H1 (cell line): Measurements from ENCODE around the gene FAM76B. TPM values are rescaled to one million over a fixed set of nuclear protein-coding genes. Genes with fewer than 3 reads are reported as not detected.

ENCODE experiments used
- CTCF ChIA-PET: fragments of 300-600 bp; sonication (Branson Sonifier 250); formaldehyde crosslinking; loops from one replicate; lab custom pipeline; 2021; ENCODE audit not compliant: partially characterized antibody; lab: Charles Lee
- POLR2A ChIA-PET: fragments of 300-600 bp; sonication (Branson Sonifier 250); formaldehyde crosslinking; loops from one replicate; lab custom pipeline; 2021; ENCODE audit warnings: inconsistent platforms; ENCODE audit not compliant: partially characterized antibody; lab: Charles Lee
- DNase-seq, 2 experiments: peaks; one replicate each; pipeline versions ENCODE4 v3.0.0 to v3.0.0-alpha.2; 2010 to 2022; ENCODE audit warnings: low spot score in 2 of 2, low read depth in 1 of 2, mixed read lengths in 1 of 2
- FAIRE-seq: peaks from 2 replicates; lab custom pipeline; 2011; peaks lifted over from hg19 to GRCh38; lab: Jason Lieb, UNC
- H2AFZ ChIP-seq: 2 replicates; pipeline ENCODE4 v1.8.1; 2012; ENCODE audit warnings: low read length, inconsistent platforms
- H2AK5ac ChIP-seq: 2 replicates; pipeline ENCODE4 v1.6.1; 2013; ENCODE audit warnings: low read depth, low read length
- H2BK120ac ChIP-seq: replicated peaks from 2 replicates; pipeline ENCODE3; 2013; ENCODE audit warnings: low read depth, low read length, inconsistent platforms
- H2BK12ac ChIP-seq: 2 replicates; pipeline ENCODE4 v1.6.1; 2013; ENCODE audit warnings: low read depth, low read length
- H2BK15ac ChIP-seq: 2 replicates; pipeline ENCODE4 v1.6.1; 2013; ENCODE audit warnings: low read length
- H2BK20ac ChIP-seq: 2 replicates; pipeline ENCODE4 v1.6.1; 2013; ENCODE audit warnings: low read length
- H2BK5ac ChIP-seq: 2 replicates; pipeline ENCODE4 v1.6.1; 2013; ENCODE audit warnings: low read depth, low read length
- H3K14ac ChIP-seq: 2 replicates; pipeline ENCODE4 v1.6.1; 2013; ENCODE audit warnings: inconsistent platforms; ENCODE audit not compliant: insufficient read length
- H3K18ac ChIP-seq: 2 replicates; pipeline ENCODE4 v1.6.1; 2013; ENCODE audit warnings: low read length; ENCODE audit errors: extremely low read depth
- H3K23ac ChIP-seq: 2 replicates; pipeline ENCODE4 v1.6.1; 2013; ENCODE audit warnings: inconsistent platforms; ENCODE audit not compliant: insufficient read length
- H3K23me2 ChIP-seq: 2 replicates; pipeline ENCODE4 v1.6.1; 2013; ENCODE audit warnings: low read depth, low read length
- H3K27ac ChIP-seq: 2 replicates; pipeline ENCODE4 v1.6.1; 2011; ENCODE audit warnings: low read depth, low read length, inconsistent platforms
- H3K27me3 ChIP-seq, 4 experiments: replicated peaks in 1 of 4; 1 replicate in 1 of 4; 2 replicates in 3 of 4; pipeline versions ENCODE4 v1.6.1 to v1.8.1; 2011 to 2013; ENCODE audit warnings: low read length in 3 of 4, mild to moderate bottlenecking in 3 of 4, inconsistent platforms in 2 of 4, mixed read lengths in 2 of 4, moderate library complexity in 1 of 4; ENCODE audit not compliant: control insufficient read depth in 3 of 4, insufficient read depth in 3 of 4; ENCODE audit errors: extremely low read depth in 1 of 4
- H3K36me3 ChIP-seq, 4 experiments: 2 replicates each; pipeline versions ENCODE4 v1.6.1 to v1.8.1; 2011 to 2013; ENCODE audit warnings: mild to moderate bottlenecking in 4 of 4, low read length in 3 of 4, moderate library complexity in 2 of 4, control low read depth in 1 of 4, inconsistent platforms in 1 of 4; ENCODE audit not compliant: insufficient read depth in 4 of 4, control insufficient read depth in 2 of 4
- H3K4ac ChIP-seq: replicated peaks from 2 replicates; pipeline ENCODE3; 2013; ENCODE audit warnings: low read length, low read depth, mixed read lengths, inconsistent platforms; ENCODE audit not compliant: insufficient read length
- H3K4me1 ChIP-seq, 4 experiments: replicated peaks in 1 of 4; 1 replicate in 1 of 4; 2 replicates in 3 of 4; pipeline versions ENCODE4 v1.6.1 to v1.8.1; 2011 to 2013; ENCODE audit warnings: low read length in 3 of 4, inconsistent platforms in 2 of 4, mixed read lengths in 1 of 4; ENCODE audit not compliant: insufficient read depth in 4 of 4, control insufficient read depth in 3 of 4
- H3K4me2 ChIP-seq, 2 experiments: 2 replicates each; pipeline versions ENCODE4 v1.6.1 to v1.8.1; 2011 to 2013; ENCODE audit warnings: low read depth in 2 of 2, low read length in 2 of 2, control low read depth in 1 of 2, inconsistent platforms in 1 of 2, mild to moderate bottlenecking in 1 of 2; ENCODE audit not compliant: insufficient read depth in 1 of 2
- H3K4me3 ChIP-seq, 4 experiments: fragments of 200-600, 300-600 bp in 1 of 4; sonication (generic), shearing (Covaris generic), sonication (Bioruptor Twin) in 1 of 4; 2 replicates each; pipeline versions ENCODE4 v1.5.1 to v1.8.1; 2011 to 2016; ENCODE audit warnings: low read length in 4 of 4, low read depth in 3 of 4, control low read depth in 2 of 4, inconsistent platforms in 2 of 4, mild to moderate bottlenecking in 2 of 4, mixed read lengths in 1 of 4, moderate library complexity in 1 of 4; ENCODE audit not compliant: insufficient read depth in 2 of 4; ENCODE audit errors: extremely low read depth in 1 of 4
- H3K56ac ChIP-seq: replicated peaks from 2 replicates; pipeline ENCODE3; 2013; ENCODE audit warnings: low read depth, mild to moderate bottlenecking, mixed read lengths, low read length, inconsistent platforms; ENCODE audit not compliant: insufficient read length
- H3K79me1 ChIP-seq: 2 replicates; pipeline ENCODE4 v1.6.1; 2013; ENCODE audit warnings: low read depth, low read length, control low read depth
- H3K79me2 ChIP-seq, 2 experiments: 2 replicates each; pipeline versions ENCODE4 v1.6.1 to v1.8.1; 2012 to 2013; ENCODE audit warnings: low read length in 2 of 2, mild to moderate bottlenecking in 2 of 2, inconsistent platforms in 1 of 2; ENCODE audit not compliant: insufficient read depth in 2 of 2, control insufficient read depth in 1 of 2
- H3K9ac ChIP-seq, 4 experiments: replicated peaks in 1 of 4; 1 replicate in 1 of 4; 2 replicates in 3 of 4; pipeline versions ENCODE4 v1.6.1 to v1.8.1; 2011 to 2013; ENCODE audit warnings: low read depth in 3 of 4, low read length in 3 of 4, control low read depth in 2 of 4, mild to moderate bottlenecking in 2 of 4, moderate library complexity in 2 of 4, inconsistent platforms in 1 of 4; ENCODE audit errors: extremely low read depth in 1 of 4
- H3K9me3 ChIP-seq, 2 experiments: 2 replicates each; pipeline versions ENCODE4 v1.6.1 to v1.8.1; 2012 to 2013; ENCODE audit warnings: mild to moderate bottlenecking in 2 of 2, moderate library complexity in 2 of 2, control low read depth in 1 of 2, inconsistent platforms in 1 of 2, low read depth in 1 of 2, low read length in 1 of 2, mixed read lengths in 1 of 2; ENCODE audit not compliant: insufficient read depth in 2 of 2
- H4K20me1 ChIP-seq, 2 experiments: replicated peaks in 1 of 2; 2 replicates each; pipeline versions ENCODE3 to v1.8.1; 2011 to 2013; ENCODE audit warnings: inconsistent platforms in 2 of 2, low read length in 2 of 2, mild to moderate bottlenecking in 1 of 2; ENCODE audit not compliant: insufficient read depth in 2 of 2, control insufficient read depth in 1 of 2
- H4K5ac ChIP-seq: 2 replicates; pipeline ENCODE4 v1.6.1; 2013; ENCODE audit warnings: low read length, low read depth, mixed read lengths, inconsistent platforms; ENCODE audit not compliant: insufficient read length
- H4K8ac ChIP-seq: 2 replicates; pipeline ENCODE4 v1.8.0; 2013; ENCODE audit warnings: mild to moderate bottlenecking, moderate library complexity, low read length, inconsistent platforms; ENCODE audit not compliant: insufficient read depth; ENCODE audit errors: extremely low read depth
- H4K91ac ChIP-seq: replicated peaks from 2 replicates; pipeline ENCODE3; 2013; ENCODE audit warnings: low read length, mixed read lengths, inconsistent platforms; ENCODE audit not compliant: insufficient read length
- ATF2 ChIP-seq: IDR thresholded peaks from 2 replicates; pipeline ENCODE4 v1.6.1; 2012; ENCODE audit warnings: low read length, inconsistent platforms
- CTBP2 ChIP-seq: IDR thresholded peaks from 2 replicates; pipeline ENCODE4 v1.7.0; 2011; ENCODE audit warnings: borderline replicate concordance, mild to moderate bottlenecking, moderate library complexity, mixed read lengths, low read length; ENCODE audit not compliant: insufficient read depth, insufficient read length
- CTCF ChIP-seq, 3 experiments: IDR thresholded peaks; 1 replicate in 2 of 3; 2 replicates in 1 of 3; pipeline versions ENCODE4 v1.5.1 to v1.6.1; 2011; ENCODE audit warnings: low read length in 3 of 3, mild to moderate bottlenecking in 3 of 3, inconsistent platforms in 2 of 3, low read depth in 1 of 3, moderate library complexity in 1 of 3; ENCODE audit not compliant: insufficient read depth in 1 of 3; ENCODE audit errors: control extremely low read depth in 1 of 3
- RXRA ChIP-seq: IDR thresholded peaks from 2 replicates; pipeline ENCODE4 v1.6.1; 2011; ENCODE audit warnings: low read depth, mild to moderate bottlenecking, low read length, moderate library complexity; ENCODE audit not compliant: insufficient read depth
- TEAD4 ChIP-seq: IDR thresholded peaks from 2 replicates; pipeline ENCODE4 v1.6.1; 2012; ENCODE audit warnings: low read depth, low read length, inconsistent platforms, mixed read lengths
- WGBS, 2 experiments: shearing (Covaris generic) in 1 of 2; methylation state at CpG; one replicate each; pipeline versions ENCODE4 v1.1.6 to v1.1.7; 2013 to 2015; ENCODE audit warnings: low lambda C conversion rate in 2 of 2, mixed read lengths in 2 of 2, inconsistent platforms in 1 of 2, low coverage in 1 of 2, missing lambda C conversion rate in 1 of 2; ENCODE audit not compliant: insufficient replicate concordance in 2 of 2, insufficient coverage in 1 of 2, insufficient read length in 1 of 2; ENCODE audit errors: extremely low coverage in 1 of 2, missing lambda C conversion rate in 1 of 2; 5-methylcytosine and 5-hydroxymethylcytosine counted together
- polyA plus RNA-seq, 7 experiments: library from polyadenylated mRNA; depleted of rRNA in 3 of 7; stranded (reverse) in 5 of 7; unstranded in 2 of 7; fragments of >200 nt in 5 of 7; fragments of 200-250 nt in 2 of 7; gene quantifications; 1 replicate in 5 of 7; 2 replicates in 1 of 7; 4 replicates in 1 of 7; pipeline versions ENCODE4 v1.2.1 to v1.2.3, GENCODE V29; 2011 to 2013; ENCODE audit warnings: missing spikeins in 2 of 7, mixed read lengths in 2 of 7
- total RNA-seq: library from RNA; stranded (reverse); fragmentation: NEBNext Ultra II Directional; extraction: Animal tissue kit (Norgen Biotek cat#: 25700); gene quantifications from 2 replicates; pipeline ENCODE4 v1.2.1, GENCODE V29; 2021

The FAM76B gene
- total and polyA plus RNA-seq, 2 of the 8 experiments (the other 6 are each of a cell fraction or from before 2014, with no cell fraction given), result 11.0 to 22.3 TPM

GRCh38 chr11:95821640-95822039 is 32.1 kb upstream of the FAM76B start:
- no peak overlapping the region for H3K4ac ChIP-seq
- H3K79me2 ChIP-seq, result no peaks in the 10 kb centered on the region
- no peak overlapping the region for H2BK120ac ChIP-seq
- H3K4me3 ChIP-seq, result no peak overlapping the region
- H3K4me2 ChIP-seq, result no peak overlapping the region
- H3K4me1 ChIP-seq, result no peaks in the 10 kb centered on the region
- H4K91ac ChIP-seq, result no peak overlapping the region
- H3K9me3 ChIP-seq, result no peaks in the 10 kb centered on the region
- FAIRE-seq, result no peak
- WGBS, 2 experiments, result 85% methylated on average over 2 of the region's 2 CpGs; no CpG with 5 or more reads in 1 of the 2 experiments
- H2AK5ac ChIP-seq, result no peak overlapping the region
- ChIA-PET POLR2A (interaction anchor here (1.1 kb wide), 1 partner anchor 23 kb away, joined by 3 read pairs; no protein-coding TSS in a partner anchor), CTCF (interaction anchor here (0.9 kb wide), 1 partner anchor 14 kb away, joined by 4 read pairs; no protein-coding TSS in a partner anchor)
- no peak overlapping the region for H3K14ac ChIP-seq
- no peaks in the 10 kb centered on the region for H3K23me2 ChIP-seq
- no peaks in the 10 kb centered on the region for H3K79me1 ChIP-seq
- H3K27ac ChIP-seq, result no peak overlapping the region
- no peak overlapping the region for H2BK20ac ChIP-seq
- no peak overlapping the region for H4K5ac ChIP-seq
- no peaks in the 10 kb centered on the region for H4K20me1 ChIP-seq
- no peak overlapping the region for H3K9ac ChIP-seq
- H2BK12ac ChIP-seq, result no peak overlapping the region
- H2BK15ac ChIP-seq, result no peak overlapping the region
- no peak overlapping the region for H3K23ac ChIP-seq
- H4K8ac ChIP-seq, result no peak overlapping the region
- no peak overlapping the region for H3K18ac ChIP-seq
- no peak overlapping the region for H2BK5ac ChIP-seq
- peaks cover 4 to 48% (median 17%) of the 10 kb centered on the region in 4 experiments; a peak in 5 of 8 replicates for H3K36me3 ChIP-seq
- no peak for DNase-seq
- H3K56ac ChIP-seq, result no peak overlapping the region
- H2AFZ ChIP-seq, result no peak overlapping the region
- H3K27me3 ChIP-seq, result no peaks in the 10 kb centered on the region
- TF ChIP-seq TEAD4 (no peak), RXRA (no peak), CTBP2 (no peak), ATF2 (no peak), CTCF (IDR thresholded peaks at IDR 0.05; ENCODE audit: control extremely low read depth in 1 of 3, insufficient read depth in 1 of 3, low read depth in 1 of 3, low read length in 3 of 3) (no peak)
